ENCODE measurements around the gene GABRA1. TPM values are rescaled to one million over a fixed set of nuclear protein-coding genes. Genes with fewer than 3 reads are reported as not detected.

GABRA1 gene
- total RNA-seq, 1 experiment from 2014 or later: 0.57 TPM

DNA sequence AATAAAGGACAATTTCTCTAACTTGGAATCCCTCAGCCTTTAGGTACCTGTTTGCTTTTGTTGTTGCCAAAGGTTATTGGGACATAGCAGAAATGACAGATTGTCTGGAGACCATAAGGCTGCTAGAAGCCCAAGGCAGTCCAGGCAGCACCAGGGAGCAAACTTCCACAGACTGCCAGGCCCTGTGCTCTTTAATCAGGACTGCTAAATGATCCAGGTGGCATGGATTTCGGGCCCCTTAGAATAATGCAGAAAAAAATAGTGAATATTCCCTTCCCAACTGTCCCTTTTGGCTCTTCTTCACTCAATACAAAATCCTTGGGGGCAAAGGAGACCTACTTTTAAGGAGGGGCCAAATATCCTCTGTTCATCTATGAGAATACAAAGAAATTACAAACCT lies 73.9 kb downstream of the GABRA1 start:
- CTCF ChIA-PET: no interaction called here
- no peak overlapping the region for H3K4me3 Mint-ChIP-seq
- no peak for ATAC-seq
- H3K9me3 Mint-ChIP-seq: peaks cover 21% of the 10 kb centered on the region
- POLR2A ChIA-PET: no interaction called here
- DNase-seq (ENCODE audit: low spot score): no peak
- H3K27me3 Mint-ChIP-seq (ENCODE audit: low read depth): no peaks in the 10 kb centered on the region
- H3K36me3 Mint-ChIP-seq: peaks cover 12% of the 10 kb centered on the region
- no peaks in the 10 kb centered on the region for H3K4me1 Mint-ChIP-seq
- H3K27ac Mint-ChIP-seq: no peak overlapping the region
- TF ChIP-seq ZNF423 (CRISPR knock-in tag; IDR thresholded peaks at IDR 0.05) (no peak), NR1H2 (CRISPR knock-in tag; IDR thresholded peaks at IDR 0.05) (no peak)

DNA sequence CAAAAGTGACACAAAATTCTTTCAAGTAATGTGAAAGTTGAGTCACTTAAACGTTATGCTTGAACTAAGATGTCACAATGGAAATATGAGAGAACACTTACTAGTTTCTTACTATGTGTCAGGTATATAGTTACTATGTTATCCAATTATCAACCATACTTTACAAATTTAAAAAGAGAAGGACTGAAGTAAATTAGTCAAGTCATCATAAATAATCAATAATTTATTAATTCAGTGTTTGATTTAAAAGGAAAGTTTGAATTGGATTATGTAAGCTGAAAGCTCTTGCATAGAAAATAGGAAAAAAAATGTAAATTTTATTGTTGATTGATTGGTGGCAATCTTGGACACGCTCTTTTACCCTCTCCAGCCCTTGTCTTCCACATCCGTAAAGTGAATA lies 76.3 kb downstream of the GABRA1 start:
- Mint-ChIP-seq H3K27me3 (ENCODE audit: low read depth) (no peaks in the 10 kb centered on the region), H3K9me3 (peaks cover 28% of the 10 kb centered on the region), H3K27ac (no peak overlapping the region), H3K4me3 (no peak overlapping the region), H3K4me1 (no peaks in the 10 kb centered on the region), H3K36me3 (peaks cover 12% of the 10 kb centered on the region)
- TF ChIP-seq ATF1 (CRISPR knock-in tag; IDR thresholded peaks at IDR 0.05) (no peak), JAZF1 (CRISPR knock-in tag; IDR thresholded peaks at IDR 0.05) (no peak), SMAD3 (CRISPR knock-in tag; IDR thresholded peaks at IDR 0.05; ENCODE audit: borderline replicate concordance) (no peak), FOXK1 (CRISPR knock-in tag; IDR thresholded peaks at IDR 0.05) (no peak), FOXP1 (CRISPR knock-in tag; IDR thresholded peaks at IDR 0.05; ENCODE audit: borderline replicate concordance) (no peak), ZNF263 (CRISPR knock-in tag; IDR thresholded peaks at IDR 0.05; ENCODE audit: low read depth) (no peak), TEAD1 (CRISPR knock-in tag; IDR thresholded peaks at IDR 0.05) (no peak), KAT7 (CRISPR knock-in tag; IDR thresholded peaks at IDR 0.05; ENCODE audit: borderline replicate concordance) (no peak)
- TF ChIP-seq, protein P1, sequence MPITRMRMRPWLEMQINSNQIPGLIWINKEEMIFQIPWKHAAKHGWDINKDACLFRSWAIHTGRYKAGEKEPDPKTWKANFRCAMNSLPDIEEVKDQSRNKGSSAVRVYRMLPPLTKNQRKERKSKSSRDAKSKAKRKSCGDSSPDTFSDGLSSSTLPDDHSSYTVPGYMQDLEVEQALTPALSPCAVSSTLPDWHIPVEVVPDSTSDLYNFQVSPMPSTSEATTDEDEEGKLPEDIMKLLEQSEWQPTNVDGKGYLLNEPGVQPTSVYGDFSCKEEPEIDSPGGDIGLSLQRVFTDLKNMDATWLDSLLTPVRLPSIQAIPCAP (CRISPR knock-in tag; IDR thresholded peaks at IDR 0.05): no peak
- TF ChIP-seq, protein P2, sequence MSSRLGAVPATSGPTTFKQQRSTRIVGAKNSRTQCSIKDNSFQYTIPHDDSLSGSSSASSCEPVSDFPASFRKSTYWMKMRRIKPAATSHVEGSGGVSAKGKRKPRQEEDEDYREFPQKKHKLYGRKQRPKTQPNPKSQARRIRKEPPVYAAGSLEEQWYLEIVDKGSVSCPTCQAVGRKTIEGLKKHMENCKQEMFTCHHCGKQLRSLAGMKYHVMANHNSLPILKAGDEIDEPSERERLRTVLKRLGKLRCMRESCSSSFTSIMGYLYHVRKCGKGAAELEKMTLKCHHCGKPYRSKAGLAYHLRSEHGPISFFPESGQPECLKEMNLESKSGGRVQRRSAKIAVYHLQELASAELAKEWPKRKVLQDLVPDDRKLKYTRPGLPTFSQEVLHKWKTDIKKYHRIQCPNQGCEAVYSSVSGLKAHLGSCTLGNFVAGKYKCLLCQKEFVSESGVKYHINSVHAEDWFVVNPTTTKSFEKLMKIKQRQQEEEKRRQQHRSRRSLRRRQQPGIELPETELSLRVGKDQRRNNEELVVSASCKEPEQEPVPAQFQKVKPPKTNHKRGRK (CRISPR knock-in tag; IDR thresholded peaks at IDR 0.05; ENCODE audit: borderline replicate concordance): no peak
- TF ChIP-seq, protein P3, sequence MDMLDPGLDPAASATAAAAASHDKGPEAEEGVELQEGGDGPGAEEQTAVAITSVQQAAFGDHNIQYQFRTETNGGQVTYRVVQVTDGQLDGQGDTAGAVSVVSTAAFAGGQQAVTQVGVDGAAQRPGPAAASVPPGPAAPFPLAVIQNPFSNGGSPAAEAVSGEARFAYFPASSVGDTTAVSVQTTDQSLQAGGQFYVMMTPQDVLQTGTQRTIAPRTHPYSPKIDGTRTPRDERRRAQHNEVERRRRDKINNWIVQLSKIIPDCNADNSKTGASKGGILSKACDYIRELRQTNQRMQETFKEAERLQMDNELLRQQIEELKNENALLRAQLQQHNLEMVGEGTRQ (CRISPR knock-in tag; IDR thresholded peaks at IDR 0.05): no peak
- TF ChIP-seq, protein P4, sequence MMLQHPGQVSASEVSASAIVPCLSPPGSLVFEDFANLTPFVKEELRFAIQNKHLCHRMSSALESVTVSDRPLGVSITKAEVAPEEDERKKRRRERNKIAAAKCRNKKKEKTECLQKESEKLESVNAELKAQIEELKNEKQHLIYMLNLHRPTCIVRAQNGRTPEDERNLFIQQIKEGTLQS (CRISPR knock-in tag; conservative IDR thresholded peaks at IDR 0.05): no peak
- TF ChIP-seq, protein P5, sequence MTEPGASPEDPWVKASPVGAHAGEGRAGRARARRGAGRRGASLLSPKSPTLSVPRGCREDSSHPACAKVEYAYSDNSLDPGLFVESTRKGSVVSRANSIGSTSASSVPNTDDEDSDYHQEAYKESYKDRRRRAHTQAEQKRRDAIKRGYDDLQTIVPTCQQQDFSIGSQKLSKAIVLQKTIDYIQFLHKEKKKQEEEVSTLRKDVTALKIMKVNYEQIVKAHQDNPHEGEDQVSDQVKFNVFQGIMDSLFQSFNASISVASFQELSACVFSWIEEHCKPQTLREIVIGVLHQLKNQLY (CRISPR knock-in tag; IDR thresholded peaks at IDR 0.05): no peak
- TF ChIP-seq, protein P6, sequence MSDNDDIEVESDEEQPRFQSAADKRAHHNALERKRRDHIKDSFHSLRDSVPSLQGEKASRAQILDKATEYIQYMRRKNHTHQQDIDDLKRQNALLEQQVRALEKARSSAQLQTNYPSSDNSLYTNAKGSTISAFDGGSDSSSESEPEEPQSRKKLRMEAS (CRISPR knock-in tag; IDR thresholded peaks at IDR 0.05): no peak
- TF ChIP-seq, protein P7, sequence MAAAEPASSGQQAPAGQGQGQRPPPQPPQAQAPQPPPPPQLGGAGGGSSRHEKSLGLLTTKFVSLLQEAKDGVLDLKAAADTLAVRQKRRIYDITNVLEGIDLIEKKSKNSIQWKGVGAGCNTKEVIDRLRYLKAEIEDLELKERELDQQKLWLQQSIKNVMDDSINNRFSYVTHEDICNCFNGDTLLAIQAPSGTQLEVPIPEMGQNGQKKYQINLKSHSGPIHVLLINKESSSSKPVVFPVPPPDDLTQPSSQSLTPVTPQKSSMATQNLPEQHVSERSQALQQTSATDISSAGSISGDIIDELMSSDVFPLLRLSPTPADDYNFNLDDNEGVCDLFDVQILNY (CRISPR knock-in tag; IDR thresholded peaks at IDR 0.05): no peak
- TF ChIP-seq, protein P8, sequence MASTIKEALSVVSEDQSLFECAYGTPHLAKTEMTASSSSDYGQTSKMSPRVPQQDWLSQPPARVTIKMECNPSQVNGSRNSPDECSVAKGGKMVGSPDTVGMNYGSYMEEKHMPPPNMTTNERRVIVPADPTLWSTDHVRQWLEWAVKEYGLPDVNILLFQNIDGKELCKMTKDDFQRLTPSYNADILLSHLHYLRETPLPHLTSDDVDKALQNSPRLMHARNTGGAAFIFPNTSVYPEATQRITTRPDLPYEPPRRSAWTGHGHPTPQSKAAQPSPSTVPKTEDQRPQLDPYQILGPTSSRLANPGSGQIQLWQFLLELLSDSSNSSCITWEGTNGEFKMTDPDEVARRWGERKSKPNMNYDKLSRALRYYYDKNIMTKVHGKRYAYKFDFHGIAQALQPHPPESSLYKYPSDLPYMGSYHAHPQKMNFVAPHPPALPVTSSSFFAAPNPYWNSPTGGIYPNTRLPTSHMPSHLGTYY (CRISPR knock-in tag; IDR thresholded peaks at IDR 0.05): no peak
- TF ChIP-seq, protein P9, sequence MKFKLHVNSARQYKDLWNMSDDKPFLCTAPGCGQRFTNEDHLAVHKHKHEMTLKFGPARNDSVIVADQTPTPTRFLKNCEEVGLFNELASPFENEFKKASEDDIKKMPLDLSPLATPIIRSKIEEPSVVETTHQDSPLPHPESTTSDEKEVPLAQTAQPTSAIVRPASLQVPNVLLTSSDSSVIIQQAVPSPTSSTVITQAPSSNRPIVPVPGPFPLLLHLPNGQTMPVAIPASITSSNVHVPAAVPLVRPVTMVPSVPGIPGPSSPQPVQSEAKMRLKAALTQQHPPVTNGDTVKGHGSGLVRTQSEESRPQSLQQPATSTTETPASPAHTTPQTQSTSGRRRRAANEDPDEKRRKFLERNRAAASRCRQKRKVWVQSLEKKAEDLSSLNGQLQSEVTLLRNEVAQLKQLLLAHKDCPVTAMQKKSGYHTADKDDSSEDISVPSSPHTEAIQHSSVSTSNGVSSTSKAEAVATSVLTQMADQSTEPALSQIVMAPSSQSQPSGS (CRISPR knock-in tag; IDR thresholded peaks at IDR 0.05; ENCODE audit: borderline replicate concordance, low read depth): no peak
- TF ChIP-seq, protein P10, sequence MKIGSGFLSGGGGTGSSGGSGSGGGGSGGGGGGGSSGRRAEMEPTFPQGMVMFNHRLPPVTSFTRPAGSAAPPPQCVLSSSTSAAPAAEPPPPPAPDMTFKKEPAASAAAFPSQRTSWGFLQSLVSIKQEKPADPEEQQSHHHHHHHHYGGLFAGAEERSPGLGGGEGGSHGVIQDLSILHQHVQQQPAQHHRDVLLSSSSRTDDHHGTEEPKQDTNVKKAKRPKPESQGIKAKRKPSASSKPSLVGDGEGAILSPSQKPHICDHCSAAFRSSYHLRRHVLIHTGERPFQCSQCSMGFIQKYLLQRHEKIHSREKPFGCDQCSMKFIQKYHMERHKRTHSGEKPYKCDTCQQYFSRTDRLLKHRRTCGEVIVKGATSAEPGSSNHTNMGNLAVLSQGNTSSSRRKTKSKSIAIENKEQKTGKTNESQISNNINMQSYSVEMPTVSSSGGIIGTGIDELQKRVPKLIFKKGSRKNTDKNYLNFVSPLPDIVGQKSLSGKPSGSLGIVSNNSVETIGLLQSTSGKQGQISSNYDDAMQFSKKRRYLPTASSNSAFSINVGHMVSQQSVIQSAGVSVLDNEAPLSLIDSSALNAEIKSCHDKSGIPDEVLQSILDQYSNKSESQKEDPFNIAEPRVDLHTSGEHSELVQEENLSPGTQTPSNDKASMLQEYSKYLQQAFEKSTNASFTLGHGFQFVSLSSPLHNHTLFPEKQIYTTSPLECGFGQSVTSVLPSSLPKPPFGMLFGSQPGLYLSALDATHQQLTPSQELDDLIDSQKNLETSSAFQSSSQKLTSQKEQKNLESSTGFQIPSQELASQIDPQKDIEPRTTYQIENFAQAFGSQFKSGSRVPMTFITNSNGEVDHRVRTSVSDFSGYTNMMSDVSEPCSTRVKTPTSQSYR (CRISPR knock-in tag; IDR thresholded peaks at IDR 0.05): no peak
- TF ChIP-seq, protein P11, sequence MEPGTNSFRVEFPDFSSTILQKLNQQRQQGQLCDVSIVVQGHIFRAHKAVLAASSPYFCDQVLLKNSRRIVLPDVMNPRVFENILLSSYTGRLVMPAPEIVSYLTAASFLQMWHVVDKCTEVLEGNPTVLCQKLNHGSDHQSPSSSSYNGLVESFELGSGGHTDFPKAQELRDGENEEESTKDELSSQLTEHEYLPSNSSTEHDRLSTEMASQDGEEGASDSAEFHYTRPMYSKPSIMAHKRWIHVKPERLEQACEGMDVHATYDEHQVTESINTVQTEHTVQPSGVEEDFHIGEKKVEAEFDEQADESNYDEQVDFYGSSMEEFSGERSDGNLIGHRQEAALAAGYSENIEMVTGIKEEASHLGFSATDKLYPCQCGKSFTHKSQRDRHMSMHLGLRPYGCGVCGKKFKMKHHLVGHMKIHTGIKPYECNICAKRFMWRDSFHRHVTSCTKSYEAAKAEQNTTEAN (CRISPR knock-in tag; IDR thresholded peaks at IDR 0.05): no peak
- ATAC-seq: no peak
- no peak for DNase-seq (ENCODE audit: low spot score)
- CTCF ChIA-PET: interaction anchor here (1.1 kb wide), 1 partner anchor 229 kb away, joined by 3 read pairs; no protein-coding TSS in a partner anchor
- POLR2A ChIA-PET: interaction anchor here (0.5 kb wide), 1 partner anchor 119 kb away, joined by 3 read pairs; no protein-coding TSS in a partner anchor
